ENCODE data around the gene ZKSCAN5.
"Not testable (repeated sequence)": the region's sequence is repeated elsewhere in the genome, so short reads cannot be mapped to it uniquely, and the experiment has no call there.

The ZKSCAN5 gene

DNA sequence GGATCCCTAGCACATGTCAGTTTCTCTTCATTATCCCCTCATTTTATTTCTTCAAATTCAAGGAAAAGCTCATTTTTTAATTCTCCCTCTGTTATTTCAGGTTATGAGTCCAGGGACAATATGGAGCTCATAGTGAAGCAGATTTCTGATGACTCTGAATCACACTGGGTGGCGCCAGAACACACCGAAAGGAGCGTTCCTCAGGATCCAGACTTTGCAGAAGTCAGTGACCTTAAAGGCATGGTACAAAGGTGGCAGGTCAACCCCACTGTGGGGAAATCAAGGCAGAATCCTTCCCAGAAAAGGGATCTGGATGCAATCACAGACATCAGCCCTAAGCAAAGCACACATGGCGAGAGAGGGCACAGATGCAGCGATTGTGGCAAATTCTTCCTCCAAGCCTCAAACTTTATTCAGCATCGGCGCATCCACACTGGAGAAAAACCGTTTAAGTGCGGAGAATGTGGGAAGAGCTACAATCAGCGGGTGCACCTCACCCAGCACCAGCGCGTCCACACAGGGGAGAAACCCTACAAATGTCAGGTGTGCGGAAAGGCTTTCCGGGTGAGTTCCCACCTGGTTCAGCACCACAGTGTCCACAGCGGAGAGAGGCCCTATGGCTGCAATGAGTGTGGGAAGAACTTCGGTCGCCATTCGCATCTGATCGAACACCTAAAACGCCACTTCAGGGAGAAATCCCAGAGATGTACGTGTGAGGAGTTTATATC lies 21.4 kb downstream of the ZKSCAN5 start:
- Mint-ChIP-seq H3K27ac (no peak overlapping the region), H3K36me3 (peaks cover 94% of the 10 kb centered on the region), H3K9me3 (peaks cover 2% of the 10 kb centered on the region), H3K4me1 (no peaks in the 10 kb centered on the region), H3K4me3 (no peak overlapping the region)
- peak; percentile 34 for ATAC-seq
- no peak for DNase-seq (ENCODE audit: low spot score in 2 of 2)

DNA sequence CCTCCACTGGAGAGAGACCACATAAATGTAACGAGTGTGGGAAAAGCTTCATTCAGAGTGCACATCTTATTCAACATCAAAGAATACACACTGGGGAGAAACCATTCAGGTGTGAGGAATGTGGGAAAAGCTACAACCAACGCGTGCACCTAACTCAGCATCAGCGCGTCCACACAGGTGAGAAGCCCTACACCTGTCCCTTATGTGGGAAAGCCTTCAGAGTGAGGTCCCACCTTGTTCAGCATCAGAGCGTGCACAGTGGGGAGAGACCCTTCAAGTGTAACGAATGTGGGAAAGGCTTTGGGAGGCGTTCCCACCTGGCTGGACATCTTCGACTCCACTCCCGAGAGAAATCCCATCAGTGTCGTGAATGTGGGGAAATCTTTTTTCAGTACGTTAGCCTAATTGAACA lies 26.9 kb downstream of the ZKSCAN5 start:
- no peak for DNase-seq (ENCODE audit: low spot score in 2 of 2)
- no peaks in the 10 kb centered on the region for H3K4me1 Mint-ChIP-seq
- ATAC-seq = no peak
- H3K4me3 Mint-ChIP-seq = no peak overlapping the region
- H3K36me3 Mint-ChIP-seq = peaks cover 66% of the 10 kb centered on the region
- H3K9me3 Mint-ChIP-seq = peaks cover 12% of the 10 kb centered on the region
- H3K27ac Mint-ChIP-seq = no peak overlapping the region

DNA sequence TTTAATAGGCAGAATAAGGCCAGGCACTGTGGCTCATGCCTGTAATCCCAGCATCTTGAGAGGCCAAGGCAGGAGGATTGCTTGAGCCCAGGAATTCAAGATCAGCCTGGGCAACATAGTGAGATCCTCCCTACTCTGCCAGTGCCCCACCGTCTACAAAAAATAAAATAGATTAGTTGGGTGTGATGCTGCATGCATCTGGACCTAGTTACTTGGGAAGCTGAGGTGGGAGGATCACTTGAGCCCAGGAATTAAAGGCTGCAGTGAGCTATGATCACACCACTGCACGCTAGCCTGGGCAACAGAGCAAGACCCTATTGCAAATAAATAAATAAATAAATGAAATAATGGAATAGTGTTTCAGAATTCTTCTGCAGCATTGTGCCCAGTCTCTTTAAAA lies 31.2 kb downstream of the ZKSCAN5 start:
- no peak for ATAC-seq
- Mint-ChIP-seq H3K4me1 (no peaks in the 10 kb centered on the region), H3K36me3 (peaks cover 24% of the 10 kb centered on the region), H3K9me3 (peaks cover 16% of the 10 kb centered on the region), H3K4me3 (no peak overlapping the region), H3K27ac (no peak overlapping the region)
- no peak for DNase-seq (ENCODE audit: low spot score in 2 of 2)

DNA sequence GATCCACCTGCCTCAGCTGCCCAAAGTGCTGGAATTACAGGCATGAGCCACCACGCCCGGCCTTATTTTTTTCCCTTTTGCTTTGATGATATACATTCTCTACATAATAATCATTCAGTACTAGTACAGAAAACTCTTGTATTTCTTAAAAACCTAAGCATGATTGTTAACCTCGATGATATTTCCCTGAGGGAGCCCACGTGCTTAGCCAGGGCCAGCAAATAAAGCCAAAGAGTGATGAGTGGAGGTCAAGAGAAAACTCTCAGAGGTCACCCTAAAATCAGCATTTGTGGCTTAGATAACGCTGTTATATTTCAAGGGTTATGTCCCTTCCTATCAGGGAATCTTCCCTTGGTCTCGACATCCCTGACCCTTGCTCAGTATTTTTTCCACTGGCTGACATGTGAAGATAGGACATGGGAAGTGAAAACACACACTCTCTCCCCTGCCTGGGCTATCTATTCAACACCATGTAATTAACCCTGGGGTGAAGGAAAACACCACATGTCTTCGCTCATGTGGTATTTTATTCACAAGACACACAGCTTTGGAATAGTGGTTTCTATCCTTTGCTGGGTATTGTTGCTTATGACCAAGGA lies 34.9 kb downstream of the ZKSCAN5 start:
- H3K4me3 Mint-ChIP-seq = no peak overlapping the region
- DNase-seq (ENCODE audit: low spot score in 2 of 2) (no peak), ATAC-seq (no peak)
- no peaks in the 10 kb centered on the region for H3K36me3 Mint-ChIP-seq
- H3K27ac Mint-ChIP-seq = no peak overlapping the region
- H3K4me1 Mint-ChIP-seq = no peaks in the 10 kb centered on the region
- H3K9me3 Mint-ChIP-seq = peaks cover 13% of the 10 kb centered on the region

DNA sequence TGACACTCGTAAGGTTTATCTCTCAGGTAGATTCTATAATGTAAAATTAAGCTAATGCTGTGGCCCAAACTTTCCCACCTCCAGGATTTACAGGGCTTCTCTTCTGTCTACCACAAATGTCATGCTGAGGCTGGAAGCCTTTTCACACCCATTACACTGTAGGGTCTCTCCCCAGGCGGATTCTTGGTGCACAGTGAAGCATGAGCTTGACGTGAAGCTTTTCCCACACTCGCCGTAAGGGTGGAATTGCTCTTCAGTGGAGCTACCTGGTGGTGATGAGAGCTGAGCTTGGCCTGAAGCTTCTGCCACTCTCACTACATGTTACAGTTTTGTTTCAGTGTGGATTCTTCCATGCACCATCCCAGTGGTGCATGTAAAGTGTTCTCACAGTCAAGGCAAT lies 36.1 kb downstream of the ZKSCAN5 start:
- no peaks in the 10 kb centered on the region for H3K4me1 Mint-ChIP-seq
- peaks cover 13% of the 10 kb centered on the region for H3K9me3 Mint-ChIP-seq
- DNase-seq (ENCODE audit: low spot score in 2 of 2) (no peak), ATAC-seq (no peak)
- H3K36me3 Mint-ChIP-seq = no peaks in the 10 kb centered on the region
- no peak overlapping the region for H3K27ac Mint-ChIP-seq
- no peak overlapping the region for H3K4me3 Mint-ChIP-seq

DNA sequence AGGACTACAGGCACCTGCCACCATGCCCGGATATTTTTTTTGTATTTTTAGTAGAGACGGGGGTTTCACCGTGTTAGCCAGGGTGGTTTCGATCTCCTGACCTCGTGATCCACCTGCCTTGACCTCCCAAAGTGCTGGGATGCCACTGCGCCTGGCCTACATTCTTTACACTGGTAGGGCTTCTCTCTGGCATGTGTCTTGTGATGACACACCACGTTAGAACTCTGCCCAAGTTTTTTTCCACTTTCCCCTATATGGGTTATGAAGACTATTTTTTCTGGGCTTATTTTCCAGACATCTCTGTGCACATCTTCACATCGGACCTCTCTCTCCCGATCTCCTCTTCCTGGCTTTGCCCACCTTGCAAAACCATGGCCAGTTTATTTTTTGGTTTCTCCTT lies 36.8 kb downstream of the ZKSCAN5 start:
- ATAC-seq (no peak), DNase-seq (ENCODE audit: low spot score in 2 of 2) (no peak)
- no peak overlapping the region for H3K4me3 Mint-ChIP-seq
- peaks cover 13% of the 10 kb centered on the region for H3K9me3 Mint-ChIP-seq
- H3K27ac Mint-ChIP-seq = no peak overlapping the region
- no peaks in the 10 kb centered on the region for H3K4me1 Mint-ChIP-seq
- H3K36me3 Mint-ChIP-seq = no peaks in the 10 kb centered on the region

DNA sequence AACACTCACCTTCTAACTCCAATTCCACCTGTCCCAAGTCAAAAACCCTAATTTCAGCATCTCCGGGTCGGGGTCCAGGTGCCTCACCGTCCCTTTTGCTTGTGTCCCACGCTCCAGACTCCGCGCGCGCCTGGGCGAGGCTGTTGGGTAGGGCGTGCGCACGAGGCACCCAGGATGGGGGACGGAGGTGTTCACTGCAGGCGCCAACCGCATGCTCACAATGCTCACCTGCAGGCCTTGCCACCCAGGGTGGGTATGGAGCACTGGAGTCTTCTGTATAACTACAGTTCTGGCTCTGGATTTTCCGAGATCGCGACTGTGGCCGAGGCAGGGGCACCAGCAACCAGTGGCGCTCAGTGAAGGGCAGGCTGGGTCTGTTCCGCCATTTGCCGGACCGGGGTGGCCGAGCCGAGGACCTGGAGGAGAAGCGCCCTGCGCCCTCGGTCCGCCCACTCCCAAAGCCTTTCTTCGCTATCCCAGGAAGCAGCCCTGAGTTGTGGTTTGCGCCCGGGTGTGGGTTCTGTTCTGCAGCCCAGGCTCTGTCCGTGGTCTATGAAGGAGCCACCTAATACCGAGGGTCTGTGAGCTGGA lies 38.7 kb downstream of the ZKSCAN5 start:
- DNase-seq (ENCODE audit: low spot score in 2 of 2) (no peak), ATAC-seq (no peak)
- no peak overlapping the region for H3K4me3 Mint-ChIP-seq
- H3K9me3 Mint-ChIP-seq = peaks cover 13% of the 10 kb centered on the region
- H3K36me3 Mint-ChIP-seq = peaks cover 7% of the 10 kb centered on the region
- no peaks in the 10 kb centered on the region for H3K4me1 Mint-ChIP-seq
- H3K27ac Mint-ChIP-seq = no peak overlapping the region

DNA sequence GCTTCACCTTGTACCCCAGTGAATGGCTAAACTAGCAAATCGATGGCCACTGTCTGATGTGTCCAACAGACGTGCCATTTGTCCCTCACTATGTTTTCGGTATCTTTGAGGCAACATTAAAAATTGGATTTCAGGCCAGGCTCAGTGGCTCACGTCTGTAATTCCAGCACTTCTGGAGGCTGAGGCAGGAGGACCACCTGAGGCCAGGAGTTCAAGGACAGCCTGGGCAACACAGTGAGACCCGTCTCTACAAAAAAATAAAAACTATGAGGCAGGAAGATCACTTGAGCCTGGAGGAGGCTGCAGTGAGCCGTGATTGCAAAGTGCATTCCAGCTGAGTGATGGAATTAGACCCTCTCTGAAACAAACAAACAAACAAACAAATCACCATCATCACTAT lies 39.5 kb downstream of the ZKSCAN5 start:
- peaks cover 7% of the 10 kb centered on the region for H3K36me3 Mint-ChIP-seq
- no peaks in the 10 kb centered on the region for H3K4me1 Mint-ChIP-seq
- no peak overlapping the region for H3K4me3 Mint-ChIP-seq

DNA sequence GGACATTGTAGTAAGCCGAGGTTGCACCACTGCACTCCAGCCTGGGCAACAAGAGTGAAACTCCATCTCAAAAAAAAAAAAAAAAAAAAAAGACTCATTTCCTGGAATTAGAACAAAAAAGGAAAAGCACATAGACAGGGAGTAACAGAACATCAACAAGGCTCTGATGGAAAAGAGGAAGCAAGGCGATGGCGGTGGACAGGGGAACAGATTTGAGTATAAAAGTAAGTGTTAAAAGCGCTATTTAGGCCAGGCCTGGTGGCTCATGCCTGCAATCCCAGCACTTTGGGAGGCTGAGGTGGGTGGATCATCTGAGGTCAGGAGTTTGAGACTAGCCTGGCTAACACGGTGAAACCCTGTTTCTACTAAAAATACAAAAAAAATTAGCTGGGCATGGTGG lies 40.8 kb downstream of the ZKSCAN5 start:
- H3K9me3 Mint-ChIP-seq; H3K4me3 Mint-ChIP-seq; ATAC-seq; H3K4me1 Mint-ChIP-seq; DNase-seq (ENCODE audit: low spot score in 2 of 2); H3K36me3 Mint-ChIP-seq; H3K27ac Mint-ChIP-seq: not testable (repeated sequence)

More for the DNA sequence above, 39.5 kb downstream of the ZKSCAN5 start:
- no peak overlapping the region for H3K27ac Mint-ChIP-seq
- ATAC-seq = no peak
- DNase-seq (ENCODE audit: low spot score in 2 of 2) = no peak
- H3K9me3 Mint-ChIP-seq = peaks cover 10% of the 10 kb centered on the region

DNA sequence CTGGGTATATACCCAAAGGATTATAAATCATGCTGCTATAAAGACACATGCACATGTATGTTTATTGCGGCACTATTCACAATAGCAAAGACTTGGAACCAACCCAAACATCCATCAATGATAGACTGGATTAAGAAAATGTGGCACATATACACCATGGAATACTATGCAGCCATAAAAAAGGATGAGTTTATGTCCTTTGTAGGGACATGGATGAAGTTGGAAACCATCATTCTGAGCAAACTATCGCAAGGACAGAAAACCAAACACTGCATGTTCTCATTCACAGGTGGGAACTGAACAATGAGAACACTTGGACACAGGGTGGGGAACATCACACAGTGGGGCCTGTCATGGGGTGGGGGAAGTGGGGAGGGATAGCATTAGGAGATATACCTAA lies 45.1 kb downstream of the ZKSCAN5 start:
- not testable (repeated sequence) for DNase-seq (ENCODE audit: low spot score in 2 of 2); ATAC-seq; H3K9me3 Mint-ChIP-seq; H3K4me3 Mint-ChIP-seq; H3K27ac Mint-ChIP-seq
- peaks cover 18% of the 10 kb centered on the region for H3K4me1 Mint-ChIP-seq
- H3K36me3 Mint-ChIP-seq = peaks cover 15% of the 10 kb centered on the region

DNA sequence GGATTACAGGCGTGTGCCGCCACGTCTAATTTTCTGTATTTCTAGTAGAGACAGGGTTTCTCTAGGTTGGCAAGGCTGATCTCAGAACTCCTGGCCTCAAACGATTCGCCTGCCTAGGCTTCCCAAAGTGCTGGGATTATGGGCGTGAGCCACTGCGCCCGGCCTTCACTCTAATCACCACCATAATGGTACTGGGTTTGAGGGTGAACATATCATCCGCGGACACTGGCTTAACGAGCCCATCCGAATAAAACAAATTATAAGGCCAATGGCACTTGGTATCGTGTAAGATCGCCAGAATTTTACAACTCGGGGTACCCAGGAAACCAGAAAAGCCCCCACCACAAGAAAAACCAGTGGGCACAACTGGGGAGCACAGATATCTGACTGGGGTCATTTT lies 46.9 kb downstream of the ZKSCAN5 start:
- peak overlapping the region; percentile 90 for H3K4me3 Mint-ChIP-seq
- peaks cover 33% of the 10 kb centered on the region for H3K36me3 Mint-ChIP-seq
- H3K27ac Mint-ChIP-seq = peak overlapping the region; percentile 95
- peaks cover 18% of the 10 kb centered on the region for H3K4me1 Mint-ChIP-seq
- ATAC-seq (no peak), DNase-seq (ENCODE audit: low spot score in 2 of 2) (no peak)
- no peaks in the 10 kb centered on the region for H3K9me3 Mint-ChIP-seq

DNA sequence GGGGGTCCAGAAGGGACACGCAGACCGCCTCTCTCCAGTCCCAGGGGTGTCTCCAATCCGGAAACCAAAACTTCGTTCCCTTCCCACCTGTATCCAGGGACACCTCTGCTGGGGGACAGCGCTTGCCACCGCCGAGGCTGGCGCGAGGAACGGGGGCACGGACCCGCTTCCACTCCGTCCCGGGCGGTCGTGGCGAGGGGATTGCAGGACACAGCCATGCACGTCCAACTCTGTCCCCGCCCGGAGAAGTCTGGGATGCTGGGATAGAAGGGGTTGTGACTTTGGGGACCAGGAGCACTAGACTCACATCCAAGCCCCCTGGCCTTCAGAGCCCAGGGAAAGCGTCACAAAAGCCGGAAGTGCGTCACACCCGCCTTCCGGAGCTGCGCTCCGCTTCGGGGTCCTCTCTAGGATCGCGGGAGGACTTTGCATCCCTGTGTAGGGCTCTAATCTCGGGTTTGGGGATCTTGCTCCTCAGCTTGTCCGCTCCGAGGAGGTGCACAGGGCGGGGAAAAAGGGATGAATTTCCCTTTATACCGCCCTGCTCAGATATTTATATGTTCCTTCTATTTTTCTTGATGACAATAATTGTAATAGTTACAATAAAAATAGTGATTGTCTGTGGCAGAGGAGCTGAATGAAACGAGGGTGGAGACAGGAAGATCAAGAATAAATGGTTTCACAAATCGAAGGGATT lies 47.5 kb downstream of the ZKSCAN5 start, which contains the start of gene FAM200A:
FAM200A (minus strand) TSS at position 348 of the 697 bp plus-strand sequence. CDS start 3,707 bp downstream, outside the sequence.
- Mint-ChIP-seq H3K36me3 (peaks cover 35% of the 10 kb centered on the region), H3K27ac (peak within 1 kb of the TSS; percentile 95), H3K9me3 (no peaks in the 10 kb centered on the region)

DNA sequence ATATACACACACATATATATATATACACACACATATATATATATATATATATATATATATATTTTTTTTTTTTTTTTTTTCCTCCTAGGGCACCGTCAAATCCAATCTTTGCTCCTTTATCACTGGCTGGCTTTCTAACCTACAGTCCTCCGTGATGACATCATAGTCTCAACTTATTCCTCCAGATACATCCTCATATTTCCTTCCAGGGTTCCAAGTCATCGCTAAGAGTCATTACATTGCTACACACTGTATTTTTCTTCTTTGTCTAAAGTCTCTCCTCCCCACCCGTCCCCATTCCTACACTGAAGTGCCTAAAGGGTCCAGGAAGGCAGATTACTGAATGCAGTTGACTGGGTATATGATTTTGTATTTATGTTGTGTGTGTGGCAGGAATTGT lies 48.6 kb downstream of the ZKSCAN5 start:
- Mint-ChIP-seq H3K9me3 (no peaks in the 10 kb centered on the region), H3K4me3 (no peak overlapping the region), H3K4me1 (peaks cover 28% of the 10 kb centered on the region), H3K27ac (no peak overlapping the region), H3K36me3 (peaks cover 43% of the 10 kb centered on the region)
- DNase-seq (ENCODE audit: low spot score in 2 of 2) (no peak), ATAC-seq (no peak)

More for the DNA sequence above, 47.5 kb downstream of the ZKSCAN5 start, which contains the start of gene FAM200A:
- ATAC-seq (peak; percentile 99), DNase-seq (ENCODE audit: low spot score in 2 of 2) (peak; percentile 64 to 87)
- H3K4me3 Mint-ChIP-seq = peak within 1 kb of the TSS; percentile 90
- peaks cover 18% of the 10 kb centered on the region for H3K4me1 Mint-ChIP-seq

DNA sequence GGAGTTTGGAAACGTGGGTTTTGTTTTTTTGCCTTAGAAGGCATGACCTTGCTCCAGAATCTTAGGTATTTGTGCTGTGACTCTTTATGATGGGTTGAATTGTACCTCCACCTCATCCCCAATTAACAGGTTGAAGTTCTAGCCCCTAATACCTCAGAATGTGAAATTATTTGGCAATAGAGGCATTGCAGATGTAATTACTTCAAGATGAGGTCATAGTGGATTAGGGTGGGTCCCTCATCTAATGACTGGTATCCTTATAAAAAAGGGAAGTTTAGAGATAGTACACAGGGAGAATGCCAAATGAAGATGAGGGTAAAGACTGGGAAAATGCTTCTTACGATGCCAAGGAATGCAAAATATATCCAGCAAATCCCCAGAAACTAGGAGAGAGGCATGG lies 50.5 kb downstream of the ZKSCAN5 start:
- H3K36me3 Mint-ChIP-seq = peaks cover 62% of the 10 kb centered on the region
- no peak overlapping the region for H3K4me3 Mint-ChIP-seq
- H3K4me1 Mint-ChIP-seq = peaks cover 30% of the 10 kb centered on the region
- ATAC-seq (no peak), DNase-seq (ENCODE audit: low spot score in 2 of 2) (no peak)
- peak overlapping the region; percentile 57 for H3K27ac Mint-ChIP-seq
- H3K9me3 Mint-ChIP-seq = no peaks in the 10 kb centered on the region

DNA sequence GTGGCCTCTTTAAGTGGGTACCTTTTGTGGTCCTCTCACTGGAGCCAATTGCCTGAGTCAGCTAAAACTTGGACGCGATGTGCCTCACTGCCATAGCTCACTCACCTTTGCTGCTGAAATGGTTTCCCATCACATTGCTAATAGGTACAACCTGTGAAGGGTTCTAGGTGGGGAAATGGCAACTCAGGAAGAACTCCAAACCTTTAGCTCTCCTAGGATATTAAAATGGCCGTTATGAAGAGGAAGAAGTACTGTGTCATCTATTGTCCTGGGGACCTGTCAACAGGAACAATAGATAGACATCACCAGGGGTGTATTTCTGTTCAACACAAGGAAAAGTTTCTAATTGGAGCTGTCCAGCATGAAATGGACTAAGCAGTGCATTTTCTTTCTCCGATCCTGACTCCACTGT lies 52.7 kb downstream of the ZKSCAN5 start:
- ATAC-seq = no peak
- no peak for DNase-seq (ENCODE audit: low spot score in 2 of 2)
- H3K36me3 Mint-ChIP-seq = peaks cover 84% of the 10 kb centered on the region

More for the DNA sequence above, 52.7 kb downstream of the ZKSCAN5 start:
- Mint-ChIP-seq H3K4me1 (peaks cover 32% of the 10 kb centered on the region), H3K27ac (peak overlapping the region; percentile 100), H3K4me3 (peak overlapping the region; percentile 100), H3K9me3 (no peaks in the 10 kb centered on the region)

Measured in stimulated activated effector memory CD8-positive, alpha-beta T cell treated with anti-CD3 and anti-CD28 coated beads, Interleukin-12 subunit alpha, Interleukin-12 subunit beta, amount 100 ng/mL, for 72 hours (primary cell).